Neutrophil (primary cell): ENCODE results near the gene NFU1.

Source experiments
- H3K27ac ChIP-seq: fragments of 200-600 bp; sonication (generic); 2 replicates; pipeline ENCODE4 v1.5.1; 2016; ENCODE audit warnings: mild to moderate bottlenecking, moderate library complexity
- H3K27me3 ChIP-seq: fragments of 200-600 bp; sonication (generic); 2 replicates; pipeline ENCODE4 v1.6.0; 2016; ENCODE audit warnings: mild to moderate bottlenecking
- H3K36me3 ChIP-seq: fragments of 200-600 bp; sonication (generic); 2 replicates; pipeline ENCODE4 v1.5.1; 2017
- H3K4me1 ChIP-seq, 2 experiments: fragments of 200-600 bp in 1 of 2; sonication (generic) in 1 of 2; 1 replicate in 1 of 2; 2 replicates in 1 of 2; pipeline versions ENCODE4 v1.5.1 to v1.6.1; 2013 to 2016; ENCODE audit warnings: low read depth in 1 of 2, low read length in 1 of 2, mild to moderate bottlenecking in 1 of 2, moderate library complexity in 1 of 2; ENCODE audit not compliant: control insufficient read depth in 1 of 2, insufficient read depth in 1 of 2
- H3K4me3 ChIP-seq, 2 experiments: fragments of 200-600 bp in 1 of 2; sonication (generic) in 1 of 2; 1 replicate in 1 of 2; 2 replicates in 1 of 2; pipeline ENCODE4 v1.5.1; 2013 to 2016; ENCODE audit warnings: low read depth in 1 of 2, low read length in 1 of 2, mild to moderate bottlenecking in 1 of 2, moderate library complexity in 1 of 2
- H3K9me3 ChIP-seq: fragments of 200-600 bp; sonication (generic); 2 replicates; pipeline ENCODE4 v1.5.1; 2016
- CTCF ChIP-seq: fragments of 200-600 bp; sonication (generic); IDR thresholded peaks from 2 replicates; pipeline ENCODE4 v1.5.1; 2016; ENCODE audit warnings: antibody characterized with exemption

NFU1 gene

GRCh38 chr2:69376403-69376802 lies 60.8 kb downstream of the NFU1 start:
- Histone ChIP-seq H3K27ac (no peak overlapping the region), H3K9me3 (no peaks in the 10 kb centered on the region), H3K27me3 (no peaks in the 10 kb centered on the region), H3K4me1 (no peaks in the 10 kb centered on the region), H3K4me3 (no peak overlapping the region), H3K36me3 (peaks cover 5% of the 10 kb centered on the region)
- TF ChIP-seq CTCF, result no peak

GRCh38 chr2:69375494-69376353 lies 61.5 kb downstream of the NFU1 start:
- Histone ChIP-seq H3K27me3 (no peaks in the 10 kb centered on the region), H3K27ac (no peak overlapping the region), H3K4me1 (no peaks in the 10 kb centered on the region), H3K9me3 (no peaks in the 10 kb centered on the region), H3K4me3 (no peak overlapping the region), H3K36me3 (peaks cover 5% of the 10 kb centered on the region)
- TF ChIP-seq CTCF, result peak; percentile 38

GRCh38 chr2:69372767-69373166 lies 64.5 kb downstream of the NFU1 start:
- no peaks in the 10 kb centered on the region for H3K27me3 ChIP-seq
- H3K27ac ChIP-seq, result no peak overlapping the region
- H3K4me1 ChIP-seq, result no peaks in the 10 kb centered on the region
- TF ChIP-seq CTCF, result no peak
- H3K36me3 ChIP-seq, result peaks cover 28% of the 10 kb centered on the region
- no peak overlapping the region for H3K4me3 ChIP-seq
- H3K9me3 ChIP-seq, result no peaks in the 10 kb centered on the region

- Histone ChIP-seq H3K4me3 (no peak overlapping the region), H3K27ac (no peak overlapping the region), H3K4me1 (no peaks in the 10 kb centered on the region), H3K27me3 (no peaks in the 10 kb centered on the region), H3K36me3 (peaks cover 54% of the 10 kb centered on the region), H3K9me3 (no peaks in the 10 kb centered on the region)
- TF ChIP-seq CTCF, result no peak
These were observed 67.4 kb downstream of the NFU1 start for GRCh38 chr2:69369802-69370201.

- Histone ChIP-seq H3K27me3 (no peaks in the 10 kb centered on the region), H3K36me3 (peaks cover 56% of the 10 kb centered on the region), H3K27ac (no peak overlapping the region), H3K9me3 (no peaks in the 10 kb centered on the region), H3K4me1 (no peaks in the 10 kb centered on the region), H3K4me3 (no peak overlapping the region)
- TF ChIP-seq CTCF, result no peak
These were observed 68.6 kb downstream of the NFU1 start for GRCh38 chr2:69368588-69368987.
